Measurements from ENCODE around the gene MEGF8. TPM values are rescaled to one million over a fixed set of nuclear protein-coding genes. Genes with fewer than 3 reads are reported as not detected.
A peak's percentile ranks its signal among the peaks of the same experiment; 100 is the strongest.

The MEGF8 gene
- total and polyA plus RNA-seq, 9 of the 15 experiments (the other 6 are each of a cell fraction or from before 2014, with no cell fraction given) = 0.28 to 13.1 (median 3.0) TPM

DNA sequence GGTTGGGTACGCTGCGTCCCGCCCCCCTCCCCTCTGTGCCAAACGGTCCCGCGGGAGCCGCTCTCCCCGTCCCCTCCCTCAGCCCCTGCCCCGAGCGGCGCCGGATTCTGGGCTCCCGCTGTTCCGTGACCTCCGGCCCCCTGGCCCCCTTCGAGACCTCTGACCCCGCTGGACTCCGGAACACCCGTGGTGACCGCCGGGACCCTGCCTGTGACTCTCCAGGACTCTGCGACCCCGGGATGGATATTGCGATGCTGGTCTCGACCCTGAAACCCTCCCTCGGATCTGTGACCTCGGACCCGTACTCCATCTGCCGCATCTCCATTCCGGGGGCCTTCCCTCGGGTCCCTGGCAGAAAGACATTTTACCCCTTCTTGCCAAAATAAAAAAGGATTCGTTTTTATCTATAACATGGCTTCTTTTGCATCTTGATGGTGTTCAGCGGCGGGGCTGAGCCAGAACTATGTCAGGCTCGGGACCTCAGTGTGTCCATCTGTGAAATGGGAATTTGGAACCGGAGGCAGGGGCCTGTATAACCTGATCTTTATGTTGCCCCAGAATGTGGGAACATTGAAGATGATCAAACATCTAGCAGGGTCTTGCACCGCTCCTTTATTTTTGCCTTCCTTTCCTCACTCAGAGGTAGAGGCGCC, 654 bp upstream of the MEGF8 start (continued):
- peak; percentile 22 for TF ChIP-seq PCBP1 (IDR thresholded peaks at IDR 0.05; ENCODE audit: low read depth, low read length, poor library complexity, severe bottlenecking)
- no peak for TF ChIP-seq OTX1 (CRISPR knock-in tag; IDR thresholded peaks at IDR 0.05)
- TF ChIP-seq ZBTB43 (CRISPR knock-in tag; IDR thresholded peaks at IDR 0.05) = no peak
- no peak for TF ChIP-seq HSF4 (CRISPR knock-in tag; IDR thresholded peaks at IDR 0.05; ENCODE audit: borderline replicate concordance)
- TF ChIP-seq, protein P1, sequence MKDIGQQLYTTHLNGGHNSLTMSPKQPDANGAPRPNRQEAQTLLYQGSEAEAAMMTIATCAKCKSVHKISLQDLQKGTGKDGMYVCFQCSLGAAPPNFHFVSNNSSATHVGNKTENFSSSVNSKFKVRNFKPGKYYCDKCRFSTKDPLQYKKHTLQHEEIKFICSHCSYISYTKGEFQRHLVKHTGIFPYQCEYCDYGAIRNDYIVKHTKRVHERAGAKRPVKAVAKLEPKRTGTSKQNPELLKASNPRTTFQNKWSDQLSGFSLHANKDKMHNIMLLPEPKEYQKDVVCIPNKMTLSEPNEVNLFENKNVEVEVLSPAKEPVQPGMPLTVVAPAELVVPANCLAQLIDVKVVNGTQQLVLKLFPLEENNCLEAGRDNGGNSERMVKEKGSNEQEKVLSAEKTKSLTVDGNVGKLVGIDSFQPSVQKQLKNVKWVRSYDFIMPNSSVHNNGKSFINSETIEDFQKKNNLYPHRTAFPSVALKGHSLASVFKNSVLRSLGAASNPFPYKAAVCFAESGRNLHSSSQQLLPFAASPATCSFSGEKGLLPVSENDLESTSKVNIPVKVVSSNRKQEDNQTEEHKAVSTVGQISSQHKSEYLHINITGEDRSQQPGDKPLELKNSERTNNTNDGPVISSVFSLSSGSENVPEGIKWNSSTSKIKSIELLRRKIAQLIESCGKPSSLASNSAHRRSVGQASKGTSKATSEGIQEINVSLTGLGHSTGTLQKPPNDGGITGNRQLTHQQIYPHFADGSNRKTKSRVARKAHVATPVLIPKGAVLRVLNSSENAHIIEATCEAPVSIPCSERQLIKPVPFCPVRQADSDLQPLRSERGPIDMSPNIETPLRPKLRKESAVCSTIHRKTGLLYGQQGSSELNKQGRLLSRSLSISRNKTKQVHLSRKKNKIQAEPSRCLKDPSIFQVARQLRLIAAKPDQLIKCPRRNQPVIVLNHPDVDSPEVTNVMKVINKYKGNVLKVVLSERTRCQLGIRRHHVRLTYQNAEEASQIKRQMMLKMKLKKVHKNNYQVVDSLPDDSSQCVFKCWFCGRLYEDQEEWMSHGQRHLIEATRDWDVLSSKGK (CRISPR knock-in tag; IDR thresholded peaks at IDR 0.05) = no peak
- TF ChIP-seq FOXM1 (IDR thresholded peaks at IDR 0.05; ENCODE audit: low read depth) = 0 out of 2 replicates have a peak, but pooled peaks have one; percentile 35
- no peak for TF ChIP-seq FOXM1 (CRISPR knock-in tag; IDR thresholded peaks at IDR 0.05; ENCODE audit: low read depth)
- no peak for TF ChIP-seq GTF2F1 (IDR thresholded peaks at IDR 0.05; ENCODE audit: low read depth, low read length)
- no peak for TF ChIP-seq ZNF134 (CRISPR knock-in tag; conservative IDR thresholded peaks at IDR 0.05)
- 0 out of 2 replicates have a peak, but pooled peaks have one; percentile 61 for TF ChIP-seq TRIM28 (IDR thresholded peaks at IDR 0.05)
- peak; percentile 81 for TF ChIP-seq REST (IDR thresholded peaks at IDR 0.05; ENCODE audit: borderline replicate concordance)
- no peak for TF ChIP-seq REST (CRISPR knock-in tag; IDR thresholded peaks at IDR 0.05; ENCODE audit: low read depth)
- 0 out of 2 replicates have a peak, but pooled peaks have one; percentile 27 for TF ChIP-seq HIVEP1 (CRISPR knock-in tag; IDR thresholded peaks at IDR 0.05)
- TF ChIP-seq, protein P2, sequence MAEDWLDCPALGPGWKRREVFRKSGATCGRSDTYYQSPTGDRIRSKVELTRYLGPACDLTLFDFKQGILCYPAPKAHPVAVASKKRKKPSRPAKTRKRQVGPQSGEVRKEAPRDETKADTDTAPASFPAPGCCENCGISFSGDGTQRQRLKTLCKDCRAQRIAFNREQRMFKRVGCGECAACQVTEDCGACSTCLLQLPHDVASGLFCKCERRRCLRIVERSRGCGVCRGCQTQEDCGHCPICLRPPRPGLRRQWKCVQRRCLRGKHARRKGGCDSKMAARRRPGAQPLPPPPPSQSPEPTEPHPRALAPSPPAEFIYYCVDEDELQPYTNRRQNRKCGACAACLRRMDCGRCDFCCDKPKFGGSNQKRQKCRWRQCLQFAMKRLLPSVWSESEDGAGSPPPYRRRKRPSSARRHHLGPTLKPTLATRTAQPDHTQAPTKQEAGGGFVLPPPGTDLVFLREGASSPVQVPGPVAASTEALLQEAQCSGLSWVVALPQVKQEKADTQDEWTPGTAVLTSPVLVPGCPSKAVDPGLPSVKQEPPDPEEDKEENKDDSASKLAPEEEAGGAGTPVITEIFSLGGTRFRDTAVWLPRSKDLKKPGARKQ (CRISPR knock-in tag; IDR thresholded peaks at IDR 0.05) = peak; percentile 83; the same call in 1 of the 2 replicates

Data from K562 (cell line).